Keratinocyte (primary cell): ENCODE measurements around the gene HOXA10. TPM values are rescaled to one million over a fixed set of nuclear protein-coding genes. Genes with fewer than 3 reads are reported as not detected.

Source experiments
- DNase-seq: peaks from one replicate; pipeline ENCODE4 v3.0.0-alpha.2; 2011; ENCODE audit warnings: low read depth, missing footprints, low spot score
- FAIRE-seq: peaks from 2 replicates; lab custom pipeline; 2011; peaks lifted over from hg19 to GRCh38; lab: Jason Lieb, UNC
- H2AFZ ChIP-seq: 2 replicates; pipeline ENCODE4 v1.6.0; 2012; ENCODE audit warnings: low read length, control low read depth, inconsistent platforms; ENCODE audit not compliant: control insufficient read depth
- H3K27ac ChIP-seq: 2 replicates; pipeline ENCODE4 v1.5.1; 2011; ENCODE audit warnings: low read length; ENCODE audit not compliant: control insufficient read depth, insufficient read depth
- H3K27me3 ChIP-seq: 3 replicates; pipeline ENCODE4 v1.6.0; 2011; ENCODE audit warnings: low read length; ENCODE audit not compliant: control insufficient read depth, insufficient read depth; ENCODE audit errors: extremely low read depth
- H3K36me3 ChIP-seq, 2 experiments: 2 replicates in 1 of 2; 3 replicates in 1 of 2; pipeline ENCODE4 v1.5.1; 2011; ENCODE audit warnings: low read length in 2 of 2, mild to moderate bottlenecking in 1 of 2; ENCODE audit not compliant: control insufficient read depth in 2 of 2, insufficient read depth in 2 of 2; ENCODE audit errors: extremely low read depth in 1 of 2
- H3K4me1 ChIP-seq: 3 replicates; pipeline ENCODE4 v1.5.1; 2011; ENCODE audit warnings: low read length; ENCODE audit not compliant: control insufficient read depth, insufficient read depth; ENCODE audit errors: extremely low read depth
- H3K4me2 ChIP-seq: 3 replicates; pipeline ENCODE4 v1.6.0; 2011; ENCODE audit warnings: low read depth, low read length; ENCODE audit not compliant: control insufficient read depth, insufficient read depth; ENCODE audit errors: extremely low read depth
- H3K4me3 ChIP-seq, 3 experiments: fragments of 200-600 bp in 1 of 3; sonication (generic) in 1 of 3; 2 replicates in 2 of 3; 3 replicates in 1 of 3; pipeline ENCODE4 v1.5.1; 2011 to 2016; ENCODE audit warnings: low read length in 3 of 3, mild to moderate bottlenecking in 3 of 3, control low read depth in 2 of 3, inconsistent platforms in 1 of 3, low read depth in 1 of 3, mixed read lengths in 1 of 3, mixed run types in 1 of 3, moderate library complexity in 1 of 3; ENCODE audit not compliant: control insufficient read depth in 2 of 3, insufficient read depth in 2 of 3; ENCODE audit errors: extremely low read depth in 1 of 3
- H3K79me2 ChIP-seq: 2 replicates; pipeline ENCODE4 v1.6.0; 2012; ENCODE audit warnings: low read length; ENCODE audit not compliant: control insufficient read depth, insufficient read depth
- H3K9ac ChIP-seq: 3 replicates; pipeline ENCODE4 v1.6.0; 2011; ENCODE audit warnings: low read length; ENCODE audit not compliant: control insufficient read depth, insufficient read depth; ENCODE audit errors: extremely low read depth
- H3K9me1 ChIP-seq: 3 replicates; pipeline ENCODE4 v1.6.0; 2011; ENCODE audit warnings: low read length; ENCODE audit not compliant: control insufficient read depth, insufficient read depth; ENCODE audit errors: extremely low read depth
- H3K9me3 ChIP-seq: 2 replicates; pipeline ENCODE4 v1.5.1; 2012; ENCODE audit warnings: low read depth, low read length; ENCODE audit not compliant: control insufficient read depth
- H4K20me1 ChIP-seq: 3 replicates; pipeline ENCODE4 v1.6.0; 2011; ENCODE audit warnings: low read length; ENCODE audit not compliant: control insufficient read depth, insufficient read depth; ENCODE audit errors: extremely low read depth
- CTCF ChIP-seq, 3 experiments: IDR thresholded peaks in 1 of 3; conservative IDR thresholded peaks in 1 of 3; optimal IDR thresholded peaks in 1 of 3; 2 replicates in 2 of 3; 3 replicates in 1 of 3; pipeline versions ENCODE3 to v1.5.1; 2011; ENCODE audit warnings: low read length in 3 of 3, mild to moderate bottlenecking in 3 of 3, moderate library complexity in 2 of 3, control low read depth in 1 of 3, inconsistent platforms in 1 of 3; ENCODE audit not compliant: insufficient read depth in 2 of 3; ENCODE audit errors: extremely low read depth in 1 of 3
- EZH2 ChIP-seq: IDR thresholded peaks from one replicate; pipeline ENCODE4 v1.6.1; 2012; ENCODE audit warnings: inconsistent platforms, mild to moderate bottlenecking, low read length, moderate library complexity
- dilution Hi-C: fragments of 300-500 bp; cut with MboI; formaldehyde crosslinking; loops from one replicate; pipeline ENCODE4 v1.7.0; 2020; ENCODE audit warnings: low sequenced_read_pairs; ENCODE audit not compliant: extremely low pct_ligation_motif_present
- polyA plus RNA-seq, 5 experiments: library from polyadenylated mRNA; depleted of rRNA in 3 of 5; stranded (reverse) in 3 of 5; stranded (forward) in 1 of 5; unstranded in 1 of 5; fragments of >200 nt; gene quantifications; 1 replicate in 1 of 5; 2 replicates in 3 of 5; 3 replicates in 1 of 5; pipeline versions ENCODE4 v1.2.1 to v1.2.3, GENCODE V29; 2011 to 2012; ENCODE audit warnings: missing spikeins in 2 of 5, low read depth in 1 of 5, low replicate concordance in 1 of 5

Gene HOXA10
- polyA plus RNA-seq, 1 donor (not counting 4 experiments of a cell fraction or from before 2014, with no cell fraction given) = 2.4 TPM

- Histone ChIP-seq H3K79me2 (no peaks in the 10 kb centered on the region), H2AFZ (no peak overlapping the region), H3K4me1 (peaks cover 7% of the 10 kb centered on the region), H3K9me3 (no peaks in the 10 kb centered on the region), H3K9me1 (no peaks in the 10 kb centered on the region), H3K27ac (no peak overlapping the region), H3K4me2 (peak overlapping the region; percentile 67), H3K36me3 (no peaks in the 10 kb centered on the region), H4K20me1 (no peaks in the 10 kb centered on the region), H3K9ac (no peak overlapping the region), H3K27me3 (peaks cover 84% of the 10 kb centered on the region), H3K4me3 (peak overlapping the region in 1 of 3 experiments; percentile 43)
- dilution Hi-C loops = no loop called here
- DNase-seq = no peak
- FAIRE-seq = no peak
- TF ChIP-seq CTCF (optimal IDR thresholded peaks at IDR 0.05 in 1 of 3, IDR thresholded peaks at IDR 0.05 in 1 of 3, conservative IDR thresholded peaks at IDR 0.05 in 1 of 3; ENCODE audit: extremely low read depth in 1 of 3, insufficient read depth in 2 of 3, low read length in 3 of 3) (no peak), EZH2 (peak; percentile 99)
Observed at GRCh38 chr7:27198871-27199801, 25.0 kb upstream of the HOXA10 start.

- H3K27ac ChIP-seq = no peak overlapping the region
- DNase-seq = no peak
Observed at GRCh38 chr7:27198138-27198841, 24.2 kb upstream of the HOXA10 start.

More at GRCh38 chr7:27198138-27198841, 24.2 kb upstream of the HOXA10 start:
- H3K4me3 ChIP-seq = peak overlapping the region in 1 of 3 experiments; percentile 43
- no peaks in the 10 kb centered on the region for H3K9me3 ChIP-seq
- dilution Hi-C loops = no loop called here
- no peaks in the 10 kb centered on the region for H3K9me1 ChIP-seq
- no peaks in the 10 kb centered on the region for H3K79me2 ChIP-seq
- no peak for FAIRE-seq
- H3K4me2 ChIP-seq = no peak overlapping the region
- no peak overlapping the region for H3K9ac ChIP-seq
- H3K36me3 ChIP-seq = no peaks in the 10 kb centered on the region
- H3K27me3 ChIP-seq = peaks cover 84% of the 10 kb centered on the region
- H3K4me1 ChIP-seq = peaks cover 7% of the 10 kb centered on the region
- no peak overlapping the region for H2AFZ ChIP-seq
- H4K20me1 ChIP-seq = no peaks in the 10 kb centered on the region
- TF ChIP-seq EZH2 (peak; percentile 91), CTCF (optimal IDR thresholded peaks at IDR 0.05 in 1 of 3, IDR thresholded peaks at IDR 0.05 in 1 of 3, conservative IDR thresholded peaks at IDR 0.05 in 1 of 3; ENCODE audit: extremely low read depth in 1 of 3, insufficient read depth in 2 of 3, low read length in 3 of 3) (no peak)
